Putamen (tissue), 1 donor: ENCODE data around the gene SLC9A6.
"Not testable (repeated sequence)": the region's sequence is repeated elsewhere in the genome, so short reads cannot be mapped to it uniquely, and the experiment has no call there.

Source experiments
- DNase-seq: peaks from one replicate; pipeline ENCODE4 v3.0.0-alpha.2; 2016; ENCODE audit warnings: low spot score

The SLC9A6 gene

DNA sequence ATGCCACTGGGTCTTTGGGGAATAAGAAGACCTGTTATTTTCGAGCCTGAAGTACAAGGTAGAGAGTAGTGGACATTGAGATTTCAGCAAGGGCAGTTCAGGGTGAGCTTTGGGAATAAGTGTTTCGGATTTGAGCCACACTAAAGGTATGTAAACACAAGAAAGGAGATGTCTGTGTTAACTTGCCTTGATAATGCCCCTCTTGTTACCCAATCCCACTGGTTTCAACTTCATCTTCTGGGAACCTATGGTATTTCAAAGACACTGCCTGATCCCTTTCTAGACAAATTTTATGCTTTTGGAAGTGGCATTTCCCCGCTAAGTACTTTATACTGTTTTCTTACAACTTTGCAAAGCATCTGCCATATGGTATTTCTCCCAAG, 79.4 kb downstream of the SLC9A6 start:
- DNase-seq, result no peak

DNA sequence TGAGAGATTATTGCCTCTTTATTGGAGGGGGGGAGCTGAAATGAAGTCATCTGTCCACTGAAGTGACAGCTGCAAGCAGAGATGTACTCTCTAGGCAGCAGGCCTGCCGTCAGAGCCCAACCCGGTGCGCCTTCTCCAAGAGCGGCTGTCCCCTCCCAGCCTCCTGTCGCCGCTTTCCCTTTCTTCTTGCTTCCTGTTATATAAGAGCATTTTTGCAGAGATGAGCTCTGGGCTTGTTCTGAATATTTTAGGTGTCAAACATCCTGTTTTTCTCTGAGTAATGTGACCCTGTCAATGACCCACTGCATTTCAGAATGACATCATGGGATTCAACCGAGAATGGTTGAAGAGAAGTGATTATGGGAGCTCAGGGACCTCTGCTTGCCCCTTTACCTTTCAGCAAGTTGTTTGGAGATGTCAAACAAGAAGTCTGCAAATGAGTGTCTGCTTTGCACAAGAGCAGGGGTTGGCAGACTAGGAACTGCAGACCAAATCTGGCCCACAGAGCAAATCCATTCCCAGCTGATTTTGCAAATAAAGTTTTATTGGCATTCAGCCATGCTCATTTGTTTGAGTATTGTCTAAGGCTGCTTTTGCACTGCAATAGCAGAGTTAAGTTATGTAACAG, 79.9 kb downstream of the SLC9A6 start:
- no peak for DNase-seq

DNA sequence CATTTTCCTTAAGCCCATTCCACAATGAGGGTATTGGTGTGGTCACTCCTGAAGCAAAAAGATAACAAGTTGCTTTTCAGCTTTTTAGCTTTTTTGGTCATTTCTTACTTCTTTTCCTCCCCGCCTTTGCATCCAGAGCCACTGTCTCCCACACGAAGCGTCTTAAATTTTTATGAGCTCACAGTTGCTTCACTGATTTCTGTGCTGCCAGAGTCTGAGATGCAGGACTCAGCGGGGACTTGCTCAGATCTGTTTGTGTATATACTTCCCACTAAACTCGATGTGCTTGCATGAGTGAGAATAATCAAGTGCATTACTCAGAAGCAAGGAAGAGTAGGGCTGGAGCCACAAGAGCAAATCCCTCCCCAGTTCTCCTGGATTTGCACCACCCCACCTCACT, 81.9 kb downstream of the SLC9A6 start:
- DNase-seq, result no peak

DNA sequence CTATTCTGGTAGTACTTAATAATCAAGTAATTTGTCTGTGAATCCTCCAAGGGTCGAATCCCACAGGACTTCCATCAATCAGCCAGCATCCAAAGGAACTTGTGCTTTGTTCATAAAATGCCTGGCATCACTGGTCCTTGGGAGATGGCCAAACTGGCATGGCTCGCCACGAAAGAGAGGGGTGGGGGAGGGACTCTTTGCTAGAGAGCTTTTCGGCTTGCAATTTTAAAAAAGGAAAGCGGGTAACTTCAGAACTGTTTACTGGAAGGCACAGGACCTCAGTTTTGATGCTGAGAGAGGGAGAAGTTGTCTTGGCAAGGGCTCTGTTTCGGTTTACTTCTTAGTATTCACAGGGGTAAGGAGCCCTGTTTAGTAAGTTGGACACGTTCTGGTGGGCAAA, 82.7 kb downstream of the SLC9A6 start:
- peak; percentile 29 for DNase-seq

DNA sequence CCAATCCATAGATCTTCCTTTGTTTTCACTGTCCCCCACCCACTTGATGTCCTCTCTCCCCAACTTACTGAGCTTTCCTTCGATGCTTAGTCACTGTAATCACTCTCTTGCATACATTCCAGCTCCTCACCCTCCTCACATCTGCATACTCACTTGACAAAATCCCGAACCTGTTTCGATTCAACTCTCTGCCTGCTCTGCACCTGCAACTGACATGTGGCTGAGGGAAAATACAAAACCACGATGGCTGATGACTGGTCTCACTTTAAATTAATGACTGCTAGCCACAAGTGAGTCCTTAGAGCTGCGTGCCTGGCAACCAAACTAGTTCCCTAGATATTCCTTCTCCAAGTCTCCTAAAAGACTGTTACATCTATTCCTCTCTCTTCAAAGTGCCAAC, 91.7 kb downstream of the SLC9A6 start:
- no peak for DNase-seq

DNA sequence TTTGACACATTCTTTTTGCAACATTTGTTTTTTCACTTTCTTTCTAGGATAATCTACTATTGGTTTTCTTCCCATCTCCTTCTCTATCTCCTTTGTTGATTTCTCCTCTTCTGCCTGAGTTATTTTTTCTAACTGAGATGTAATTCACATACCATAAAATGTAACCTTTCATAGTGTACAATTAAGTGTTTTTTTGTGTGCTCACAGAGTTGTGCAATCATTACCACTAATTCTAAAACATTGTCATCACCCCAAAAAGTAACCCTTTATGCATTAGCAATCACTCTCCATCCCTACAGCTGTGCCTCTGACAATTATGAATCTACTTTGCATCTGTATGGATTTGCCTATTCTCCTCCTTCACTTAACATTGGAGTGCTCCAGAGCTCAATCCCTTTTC, 95.5 kb downstream of the SLC9A6 start:
- no peak for DNase-seq

DNA sequence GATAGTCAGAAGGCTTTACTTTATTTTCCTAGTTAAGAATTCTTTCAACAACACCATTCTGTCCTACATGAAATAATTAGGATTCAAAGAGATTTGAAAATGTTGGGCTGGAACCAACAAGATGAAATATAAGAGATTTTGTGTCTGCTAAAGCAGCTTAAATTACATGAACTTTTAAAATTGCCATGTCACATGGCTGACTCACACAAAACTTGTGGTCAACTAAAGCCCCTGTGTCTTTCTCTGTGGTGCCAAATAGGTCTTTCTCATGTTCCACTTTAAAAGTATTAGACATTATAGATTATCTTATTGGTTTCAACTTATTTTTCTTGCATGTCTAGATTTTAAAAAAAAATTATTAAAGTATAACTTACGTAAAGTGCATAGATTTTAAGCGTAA, 101.3 kb downstream of the SLC9A6 start:
- no peak for DNase-seq

DNA sequence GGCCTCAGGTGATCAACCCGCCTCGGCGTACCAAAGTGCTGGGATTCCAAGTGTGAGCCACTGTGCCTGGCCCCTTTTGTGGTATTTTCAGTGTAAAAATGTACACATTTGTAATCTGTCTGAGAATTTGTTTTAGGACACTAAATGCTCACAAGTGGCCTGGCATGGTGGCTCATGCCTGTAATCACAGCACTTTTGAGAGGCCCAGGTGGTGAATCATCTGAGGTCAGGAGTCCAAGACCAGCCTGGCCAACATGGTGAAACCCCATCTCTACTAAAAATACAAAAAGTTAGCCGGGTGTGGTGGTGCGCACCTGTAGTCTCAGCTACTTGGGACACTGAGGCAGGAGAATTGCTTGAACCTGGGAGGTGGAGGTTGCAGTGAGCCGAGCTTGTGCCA, 106.7 kb downstream of the SLC9A6 start:
- DNase-seq, result not testable (repeated sequence)

DNA sequence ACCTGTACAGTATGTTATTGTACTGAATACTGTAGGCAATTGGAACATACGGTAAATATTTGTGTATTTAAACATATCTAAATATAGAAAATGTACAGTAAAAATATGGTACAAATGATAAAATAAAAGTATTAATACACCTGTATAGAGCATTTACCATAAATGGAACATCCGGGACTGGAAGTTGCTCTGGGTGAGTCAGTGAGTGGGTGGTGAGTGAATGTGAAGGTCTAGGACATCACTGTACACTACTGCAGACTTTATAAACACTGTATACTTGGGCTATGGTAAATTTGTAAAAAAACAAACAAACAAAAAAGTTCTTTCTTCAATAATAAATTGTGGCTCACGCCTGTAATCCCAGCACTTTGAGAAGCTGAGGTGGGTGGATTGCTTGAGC, 109.7 kb downstream of the SLC9A6 start:
- DNase-seq, result no peak
